ENCODE measurements around the gene ITPR1. TPM values are rescaled to one million over a fixed set of nuclear protein-coding genes. Genes with fewer than 3 reads are reported as not detected.

The ITPR1 gene
- polyA plus RNA-seq, 5 donors = 34.8 to 47.9 (median 40.8) TPM

DNA sequence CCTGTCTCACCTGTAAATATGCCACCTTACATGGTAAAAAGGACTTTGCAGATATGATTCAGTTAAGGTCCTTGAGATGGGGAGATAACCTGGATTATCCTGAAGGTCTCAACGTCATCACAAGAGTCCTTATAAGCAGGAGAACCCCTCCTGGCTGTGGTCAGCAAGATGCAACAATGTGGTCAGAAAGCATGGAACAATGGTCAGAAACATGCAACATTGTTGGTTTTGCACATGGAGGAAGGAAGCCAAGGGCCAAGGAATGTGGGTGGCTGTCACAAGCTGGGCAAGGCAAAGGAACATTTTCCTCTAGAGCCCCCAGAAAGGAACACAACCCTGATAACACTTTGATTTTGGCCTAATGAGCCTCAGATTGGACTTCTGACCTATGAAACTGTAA, 16.7 kb upstream of the ITPR1 start:
- no peak for DNase-seq

DNA sequence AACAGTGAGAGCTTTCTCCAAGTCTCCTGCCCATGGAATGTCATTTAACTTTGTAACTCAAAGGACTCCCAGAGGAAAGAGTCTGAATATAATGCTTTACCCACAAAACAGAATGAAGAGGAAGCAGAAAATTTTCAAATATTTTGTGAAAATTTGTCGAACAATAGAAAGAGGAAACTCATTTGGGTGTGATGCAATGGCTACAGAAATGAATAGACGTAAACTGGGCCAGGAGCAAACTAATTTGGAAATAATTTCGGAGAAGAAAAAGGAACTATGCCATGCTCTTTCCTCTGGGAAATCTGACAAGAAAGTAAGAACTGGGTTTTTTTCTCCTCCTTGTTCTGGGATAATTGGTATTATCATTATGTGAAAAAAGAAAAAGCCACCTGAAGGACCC, 14.9 kb upstream of the ITPR1 start:
- DNase-seq = no peak

DNA sequence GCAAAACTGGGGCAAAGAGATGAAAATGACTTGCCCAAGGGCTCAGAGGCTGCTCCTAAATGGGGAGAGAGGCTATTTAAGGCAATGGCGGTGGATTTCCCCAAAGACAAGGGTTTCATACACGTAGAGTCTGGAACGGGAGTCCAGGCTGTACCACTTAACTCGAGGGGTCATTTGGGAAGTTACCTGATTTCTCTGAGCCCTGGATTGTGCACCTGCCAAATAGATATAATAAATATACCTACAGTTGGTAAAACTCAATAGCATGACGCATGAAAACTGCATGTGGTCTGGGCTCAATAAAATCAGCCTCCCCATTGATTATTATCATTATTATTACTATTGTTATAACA, 1.3 kb upstream of the ITPR1 start:
- no peak for DNase-seq

DNA sequence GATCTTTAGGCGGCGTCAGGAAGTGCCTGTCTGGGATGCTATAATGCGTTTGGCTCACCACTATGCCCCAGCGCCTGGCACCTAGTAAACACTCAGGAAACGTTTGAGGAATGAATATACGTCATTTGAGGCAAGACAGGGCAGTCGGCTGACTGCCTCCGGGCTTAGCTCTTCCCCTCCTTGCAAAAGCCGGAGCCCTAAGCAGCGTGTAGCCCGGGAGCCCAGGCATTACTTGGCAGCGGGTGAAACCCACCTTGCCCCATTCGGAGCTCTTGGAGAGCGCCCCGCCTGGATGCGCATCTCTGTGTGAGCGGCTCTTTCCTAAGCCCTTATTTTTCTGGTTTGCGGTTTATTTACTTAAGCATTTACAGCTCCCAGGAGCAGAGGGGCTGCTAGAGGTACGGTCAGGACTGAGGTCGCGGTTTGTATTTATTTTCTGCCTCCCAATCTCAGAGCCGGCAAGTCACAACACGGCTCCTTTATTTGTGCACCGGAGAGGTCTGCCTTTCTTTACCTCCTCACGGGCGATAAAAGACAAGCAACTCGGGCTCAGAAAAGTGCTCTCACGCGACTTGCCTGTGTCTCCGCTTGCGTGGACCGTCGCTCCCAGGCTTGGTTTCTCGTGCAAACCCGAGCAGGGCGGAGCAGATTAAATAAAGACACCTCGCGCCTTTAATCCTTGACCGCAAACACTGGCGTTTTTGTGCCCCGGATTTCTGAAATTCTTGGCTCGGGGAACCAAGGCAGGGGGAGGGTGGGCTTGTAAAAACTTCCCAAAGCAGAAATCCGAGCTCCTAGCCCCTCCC, 737 bp upstream of the ITPR1 start:
- DNase-seq = peak; percentile 42 to 47

DNA sequence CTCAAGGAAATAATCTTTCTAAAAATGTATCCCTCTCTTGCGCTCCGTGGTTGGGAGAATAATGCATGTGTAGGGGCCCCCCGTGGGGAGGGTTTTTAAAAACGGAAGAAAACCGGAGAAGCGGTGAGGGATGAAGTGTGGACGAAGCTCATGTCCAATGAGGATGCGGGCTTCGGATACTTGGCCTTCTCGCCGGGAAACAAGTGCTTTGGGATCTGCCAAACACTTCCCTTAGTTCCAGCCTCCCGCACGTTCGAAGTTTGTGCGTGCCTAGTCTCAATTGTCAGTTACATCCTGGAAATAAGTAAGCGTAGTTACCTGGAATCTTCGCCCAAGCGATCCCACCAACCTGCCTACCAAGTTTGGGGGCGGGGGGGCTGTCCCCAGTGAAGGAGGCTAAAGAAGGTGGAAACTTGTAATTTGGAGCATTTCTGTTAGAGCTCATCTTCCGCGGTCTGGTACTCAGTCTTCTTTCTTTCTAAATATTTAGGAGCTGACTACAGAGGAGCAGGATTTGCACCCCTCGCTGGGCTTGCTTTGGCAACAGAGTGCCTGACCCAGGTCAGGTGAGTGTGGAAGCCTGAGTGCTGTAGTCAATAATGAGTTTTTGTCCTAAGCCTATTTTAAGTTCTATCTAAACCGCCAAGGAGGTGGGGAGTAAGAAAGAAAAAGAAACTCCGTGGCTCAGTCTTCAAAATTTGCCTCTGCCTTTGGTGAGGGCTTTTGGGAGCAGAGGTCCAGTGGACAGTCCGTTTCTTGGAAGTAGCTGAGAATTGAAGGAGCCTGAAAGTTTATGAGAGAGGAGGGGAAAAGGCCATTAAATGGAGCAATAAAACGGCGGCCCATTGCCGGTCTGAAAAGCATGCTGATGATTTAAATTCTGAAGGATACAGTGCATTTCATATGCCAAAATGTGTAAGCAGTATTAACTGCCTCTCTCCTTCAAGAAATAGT, 1.1 kb downstream of the ITPR1 start:
- DNase-seq = no peak

DNA sequence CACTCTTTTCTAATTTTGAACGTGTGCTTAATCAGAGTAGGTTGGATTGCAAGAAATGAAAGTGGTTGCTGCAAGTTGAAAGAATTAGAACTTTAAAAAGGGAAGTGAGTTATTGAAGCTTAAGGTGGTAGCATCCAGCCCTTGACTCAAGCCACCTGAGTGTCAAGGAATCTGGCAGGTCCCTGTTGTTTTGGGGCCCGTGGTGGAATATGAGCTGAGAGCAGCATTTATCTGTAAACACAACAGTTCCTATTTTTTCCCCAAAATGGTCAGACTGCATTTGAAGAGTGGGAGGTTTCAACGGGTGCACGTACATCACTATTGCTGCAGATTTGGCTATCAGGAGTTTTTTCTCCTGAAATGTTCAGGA, 1.7 kb downstream of the ITPR1 start:
- no peak for DNase-seq

DNA sequence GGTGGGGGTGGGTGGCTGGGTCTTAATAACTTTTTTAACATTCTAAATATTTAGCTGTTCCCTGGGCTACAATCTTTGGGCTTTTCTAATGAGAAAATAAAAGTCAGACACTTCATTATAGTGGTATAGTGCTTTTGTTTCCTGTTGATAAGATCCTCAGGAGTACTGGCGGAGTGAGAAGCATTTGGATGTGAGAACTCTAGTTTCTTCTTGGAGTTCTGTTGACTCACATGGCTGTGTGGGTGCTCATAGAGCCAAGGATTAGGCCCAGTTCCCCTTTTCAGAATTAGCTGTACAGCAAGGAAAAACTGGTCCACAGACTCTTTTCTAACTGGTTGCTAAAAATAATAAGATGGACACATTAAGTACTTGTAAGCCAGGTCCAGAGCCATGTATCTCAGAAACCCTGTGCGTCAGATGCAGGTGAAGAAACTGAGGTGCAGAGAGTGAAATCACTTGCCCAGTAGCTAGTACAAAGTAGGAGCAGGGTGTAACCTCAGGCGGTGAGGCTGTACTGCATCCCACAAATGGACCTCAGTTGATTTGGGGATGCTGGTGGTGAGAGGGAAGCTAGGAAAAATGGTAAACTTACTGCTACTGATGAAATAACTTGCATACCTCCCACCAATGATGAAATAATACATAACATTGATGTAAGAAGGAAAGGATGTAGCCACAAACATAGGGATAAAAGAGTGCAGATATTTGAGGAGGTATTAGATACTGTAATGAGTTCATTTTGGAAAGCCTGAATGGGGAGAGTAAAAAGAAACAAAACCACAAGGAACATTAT, 2.3 kb downstream of the ITPR1 start:
- DNase-seq = no peak

DNA sequence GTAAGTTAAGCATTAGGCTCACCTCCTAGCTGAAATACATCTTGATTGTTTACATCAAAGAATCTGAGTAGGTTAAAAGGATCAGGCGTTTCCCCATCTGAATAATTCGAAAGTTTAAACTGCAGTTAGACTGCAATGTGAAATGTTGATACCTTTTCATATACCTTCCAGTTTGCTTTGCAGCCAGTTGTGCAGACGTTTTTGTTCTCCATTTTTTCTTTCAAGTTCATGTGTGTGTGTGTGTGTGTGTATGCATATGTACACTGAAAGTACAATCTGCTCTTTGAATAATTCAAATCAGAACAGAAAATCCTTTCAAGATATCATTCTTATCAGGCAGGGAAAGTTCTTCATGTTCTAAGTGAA, 2.9 kb downstream of the ITPR1 start:
- no peak for DNase-seq

DNA sequence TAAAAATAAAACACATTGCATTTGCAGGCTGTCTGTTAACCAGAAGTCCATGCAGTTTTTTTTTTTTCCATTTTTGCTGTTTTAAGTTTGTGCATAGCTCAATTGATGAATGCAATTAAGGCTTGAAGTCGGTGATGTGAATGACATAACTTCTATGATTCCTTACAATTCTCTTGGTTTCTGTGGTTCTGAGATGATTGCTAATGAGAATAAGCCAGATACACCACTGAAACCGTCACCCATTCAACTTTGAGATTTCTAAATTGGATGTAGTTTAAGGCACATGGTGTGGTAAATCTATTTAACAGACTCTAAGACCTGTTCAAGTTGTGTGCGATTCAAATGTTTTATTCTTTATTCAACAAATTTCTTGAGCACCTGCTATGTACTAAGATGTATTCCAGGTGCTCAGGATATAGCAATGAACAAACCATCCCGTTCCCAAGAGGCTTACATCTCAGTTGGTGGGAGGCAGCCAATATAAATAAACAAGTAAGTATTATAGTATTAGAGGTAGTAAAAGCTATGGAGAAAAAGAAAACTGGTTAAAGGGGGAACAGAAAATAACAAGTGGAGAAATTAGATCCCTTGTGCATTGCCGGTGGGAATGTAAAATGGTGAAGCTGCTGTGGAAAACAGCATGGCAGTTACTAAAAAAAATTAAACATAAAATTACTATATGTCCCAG, 4.0 kb downstream of the ITPR1 start:
- DNase-seq = no peak

DNA sequence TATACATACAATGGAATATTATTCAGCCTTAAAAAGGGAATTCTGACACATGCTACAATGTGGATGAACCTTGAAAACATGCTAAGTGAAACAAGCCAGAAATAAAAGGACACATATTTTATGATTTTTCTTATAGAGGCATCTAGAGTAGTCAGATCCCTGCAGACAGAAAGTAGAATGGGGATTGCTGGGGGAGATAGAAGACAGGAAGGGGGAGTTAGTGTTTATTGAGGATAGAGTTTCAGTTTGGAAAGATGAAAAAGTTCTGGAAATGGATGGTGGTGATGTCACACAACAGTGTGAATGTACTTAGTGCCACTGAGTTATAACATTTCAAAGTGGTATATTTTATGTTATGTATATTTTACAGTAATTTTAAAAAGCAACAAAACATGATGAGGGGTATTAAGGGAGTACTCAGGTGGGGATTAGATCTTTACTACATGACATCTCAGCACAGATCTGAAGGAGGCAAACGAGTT, 4.7 kb downstream of the ITPR1 start:
- no peak for DNase-seq

DNA sequence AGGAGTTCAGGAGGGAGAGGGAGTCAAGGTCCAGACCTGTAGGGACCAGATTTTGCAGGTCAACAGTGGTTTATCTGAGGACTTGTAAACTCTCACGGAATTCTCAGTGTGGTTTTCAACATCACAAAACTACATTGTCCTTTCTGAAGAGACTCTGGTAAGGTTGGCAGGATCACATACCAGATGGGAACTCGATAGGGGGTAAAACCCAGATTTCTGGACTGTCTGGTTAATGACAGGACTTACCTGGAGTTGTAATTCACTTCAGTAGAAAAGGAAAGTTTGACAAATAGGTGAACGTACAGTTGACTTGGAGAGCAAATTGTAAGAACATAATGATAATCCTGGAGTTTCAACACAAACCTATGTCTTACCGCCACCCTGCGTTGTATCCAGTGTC, 5.3 kb downstream of the ITPR1 start:
- no peak for DNase-seq

DNA sequence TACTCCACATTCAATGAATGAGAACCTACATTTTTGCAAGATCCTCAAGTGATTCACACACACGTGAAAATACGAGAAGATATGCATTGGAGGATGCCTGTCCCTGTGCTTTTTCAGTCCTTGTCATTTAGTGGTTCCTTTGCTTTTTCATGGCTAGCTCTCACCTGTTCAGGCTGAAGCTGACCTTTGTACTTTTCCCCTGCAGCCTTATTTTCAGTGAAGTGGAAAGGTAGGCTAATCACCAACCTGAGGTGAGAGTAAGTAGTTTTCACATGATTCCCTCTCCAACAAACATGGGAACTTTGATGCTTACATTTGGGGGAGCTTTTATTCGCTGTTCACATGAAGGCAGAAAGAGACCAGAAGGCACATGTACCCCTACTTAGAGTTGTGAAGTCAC, 8.3 kb downstream of the ITPR1 start:
- DNase-seq = no peak

DNA sequence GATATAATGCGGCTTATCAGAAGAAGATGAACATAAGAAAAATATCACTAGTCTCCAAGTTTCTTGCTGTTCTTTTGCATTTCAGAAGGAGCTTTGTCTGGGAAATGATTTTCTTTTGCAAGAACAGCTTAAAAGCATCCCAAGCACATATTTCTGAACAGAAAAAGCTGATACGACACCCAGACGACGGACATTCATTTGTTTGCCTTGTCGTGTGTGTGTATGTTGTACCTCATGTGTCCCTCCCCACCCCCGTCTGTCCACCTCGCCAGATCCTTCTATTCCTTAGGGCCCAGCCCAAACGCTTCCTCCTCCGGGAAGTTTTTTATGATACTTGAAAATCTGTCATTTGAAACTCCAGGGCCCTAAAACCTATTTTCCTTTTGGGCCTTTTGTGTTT, 8.8 kb downstream of the ITPR1 start:
- DNase-seq = peak; percentile 67

DNA sequence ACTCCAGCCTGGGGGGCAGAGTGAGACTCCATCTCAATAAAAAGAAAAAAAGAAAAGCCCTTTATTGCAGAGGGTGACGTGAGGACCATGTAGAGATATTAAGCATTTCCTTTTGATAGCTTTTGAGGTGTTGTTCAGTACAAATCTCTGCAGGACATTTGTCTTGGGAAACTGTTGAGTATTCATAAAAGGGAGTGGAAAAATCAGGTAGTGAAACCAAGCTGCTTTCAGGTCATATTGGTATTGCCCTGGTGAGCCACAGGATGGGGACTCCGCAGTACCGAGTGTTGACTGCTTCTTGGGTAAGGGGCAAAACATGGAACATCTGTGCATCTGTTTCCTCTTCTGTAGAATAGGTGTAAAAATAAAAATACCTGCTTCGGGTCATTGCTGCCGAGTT, 9.9 kb downstream of the ITPR1 start:
- no peak for DNase-seq

DNA sequence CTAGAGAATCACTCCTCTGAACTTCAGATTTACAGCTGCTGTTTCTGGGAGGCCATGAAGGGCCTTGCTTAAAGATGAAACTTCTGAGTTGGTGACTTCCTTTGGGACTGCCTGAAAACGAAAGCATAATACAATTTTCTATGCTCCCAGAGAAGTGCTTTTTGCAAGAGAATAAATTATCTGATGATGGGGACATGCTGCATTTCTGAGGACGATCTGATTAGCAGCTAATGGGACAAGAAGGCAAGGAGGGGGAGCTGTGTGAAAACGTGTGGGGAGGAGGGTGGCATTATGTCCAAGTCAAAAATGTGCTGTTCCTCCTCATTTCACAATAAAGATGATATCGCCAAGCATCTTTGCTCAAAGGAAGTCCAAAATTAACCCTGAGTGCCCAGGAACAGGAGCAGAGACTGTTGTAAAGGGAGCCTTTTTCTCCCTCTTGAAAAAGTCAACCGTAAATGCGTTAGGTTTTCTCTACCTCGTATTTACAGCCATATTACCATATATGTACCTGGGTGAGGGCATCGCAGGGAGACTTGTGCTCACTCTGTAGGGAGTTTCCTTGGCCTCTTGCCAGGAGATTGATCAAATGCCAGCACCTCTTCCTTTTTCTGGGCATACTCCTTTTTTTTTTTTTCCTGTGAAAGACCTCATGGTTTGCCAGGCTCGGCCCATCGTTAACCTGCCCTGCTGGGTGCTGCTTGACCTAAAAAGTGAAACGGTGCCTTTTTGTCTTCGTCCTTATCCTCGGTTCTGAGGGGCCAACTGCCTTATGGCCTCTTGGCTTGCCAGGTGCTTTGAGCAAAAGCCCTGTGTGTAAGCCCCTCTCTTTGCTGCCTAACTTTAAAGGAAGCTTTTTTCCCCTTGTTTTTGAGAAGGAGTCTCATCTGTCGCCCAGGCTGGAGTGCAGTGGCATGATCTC, 11.5 kb downstream of the ITPR1 start:
- DNase-seq = peak; percentile 65 to 75

DNA sequence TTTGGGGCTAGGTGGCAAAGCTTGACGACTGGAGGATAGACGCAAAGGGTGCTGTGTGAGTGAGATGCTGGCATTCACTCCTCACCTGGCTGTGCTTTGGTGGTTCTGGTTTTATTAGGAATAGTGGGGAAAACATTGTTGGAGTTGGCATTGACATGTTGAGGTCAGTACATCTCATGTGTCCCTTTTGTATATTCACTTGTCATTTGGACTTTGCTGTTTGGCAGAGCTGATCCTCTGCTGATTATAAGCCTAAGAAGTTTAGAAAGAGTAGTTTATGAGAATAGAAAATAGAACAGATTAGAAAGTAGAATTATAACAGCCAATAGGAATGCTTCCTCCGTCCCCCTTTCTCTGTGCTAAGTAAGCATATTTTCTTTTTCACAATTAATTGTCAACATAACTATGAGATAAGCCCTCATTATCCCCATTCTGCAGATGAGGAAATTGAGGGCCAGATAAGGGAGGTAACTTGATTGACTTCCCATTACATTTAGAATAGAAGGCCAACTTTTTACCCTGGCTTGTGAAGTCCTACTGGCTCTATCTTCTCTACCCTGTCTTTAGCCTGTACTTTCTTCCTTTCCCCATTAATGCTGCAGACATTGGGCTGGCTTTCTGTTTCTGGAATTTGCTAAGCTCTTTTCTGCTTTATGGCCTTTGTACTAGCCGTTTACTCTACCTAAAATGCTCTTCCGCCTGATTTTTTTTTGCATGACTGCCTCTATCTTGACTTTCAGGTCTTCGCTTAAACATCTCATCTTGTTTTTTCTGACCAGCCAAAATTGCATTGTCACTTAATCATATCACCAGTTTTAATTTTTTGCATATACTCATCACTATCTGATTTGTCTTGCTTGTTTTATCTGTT, 12.8 kb downstream of the ITPR1 start:
- DNase-seq = no peak

DNA sequence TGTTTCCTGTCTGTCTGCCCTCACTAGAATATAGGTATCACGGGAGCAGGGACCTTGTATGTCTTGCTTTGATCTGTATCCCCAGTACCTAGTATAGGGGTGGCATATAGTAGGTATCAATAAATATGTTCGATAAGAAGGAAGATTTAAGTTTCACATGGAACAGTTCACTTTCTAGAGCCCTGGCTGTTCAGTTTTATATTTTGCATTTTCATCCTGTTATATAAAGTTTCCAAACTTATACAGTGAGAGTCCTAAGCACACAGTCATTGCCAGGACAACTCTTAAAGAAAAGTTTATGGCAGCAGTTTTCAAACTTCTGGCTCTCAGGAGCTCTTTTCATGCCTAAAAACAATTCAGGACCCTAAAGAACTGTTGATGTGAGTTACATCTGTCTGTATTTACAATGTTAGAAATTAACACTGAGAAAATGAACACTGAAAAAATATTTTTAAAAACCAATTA, 13.4 kb downstream of the ITPR1 start:
- no peak for DNase-seq

DNA sequence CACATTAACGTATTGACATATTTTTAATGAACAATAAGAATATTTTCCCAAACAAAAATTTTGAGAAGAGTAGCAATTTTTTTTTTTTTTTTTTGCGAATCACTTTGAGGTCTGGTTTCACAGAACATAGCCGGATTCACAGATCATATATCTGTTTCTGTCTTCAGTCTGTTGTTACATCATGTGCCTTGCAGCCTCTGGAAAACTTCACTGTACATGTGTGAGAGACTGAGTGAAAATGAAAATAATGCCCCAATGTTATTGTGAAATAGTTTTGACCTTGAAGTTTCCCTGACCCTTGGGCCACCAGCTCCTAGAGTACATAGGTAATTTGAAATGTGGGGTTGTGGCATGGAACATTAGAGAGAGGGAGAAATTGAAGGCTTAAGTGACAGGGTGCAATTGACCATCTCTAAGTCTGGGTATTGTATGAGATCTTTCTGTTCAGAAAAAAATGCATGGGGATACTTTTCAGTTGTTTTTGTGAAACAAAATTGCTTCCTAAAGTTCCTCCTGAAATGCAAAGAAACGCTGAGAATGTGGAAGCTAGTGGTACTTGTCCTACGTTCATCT, 14.0 kb downstream of the ITPR1 start:
- peak in 1 of 2 donors; percentile 53 for DNase-seq
